Renal pelvis (tissue), 4 donors: Measurements from ENCODE around the gene TRAK1. TPM values are rescaled to one million over a fixed set of nuclear protein-coding genes. Genes with fewer than 3 reads are reported as not detected.
A peak's percentile ranks its signal among the peaks of the same experiment; 100 is the strongest.

Experiments
- DNase-seq: peaks from one replicate; pipeline ENCODE4 v3.0.0-alpha.2; 2013
- polyA plus RNA-seq, 3 donors: library from polyadenylated mRNA; unstranded; fragments of 120-200 nt; gene quantifications; one replicate each; pipeline ENCODE4 v1.2.1, GENCODE V29; 2013; ENCODE audit not compliant: insufficient read length in 3 of 3

The TRAK1 gene
- polyA plus RNA-seq, 3 donors: 41.5 to 51.4 (median 51.4) TPM

DNA sequence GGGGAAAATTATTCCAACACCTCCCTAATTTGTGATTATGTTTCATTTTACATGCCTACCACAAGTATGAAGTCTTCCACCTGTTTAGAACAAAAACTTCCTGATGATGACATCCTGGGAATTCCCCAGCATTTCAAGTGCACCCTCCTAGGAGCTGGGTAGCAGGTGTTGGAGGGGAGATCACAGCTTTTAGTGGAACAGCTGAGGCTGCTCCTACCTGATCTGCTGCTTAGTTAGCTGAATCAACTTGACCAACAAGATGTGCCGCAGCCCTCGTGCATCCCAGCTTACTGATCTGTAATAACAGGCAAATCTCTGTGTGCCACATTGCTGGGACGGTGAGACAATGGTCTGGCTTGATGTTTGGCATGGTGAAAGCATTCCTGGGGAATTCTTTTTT lies 29.7 kb downstream of the TRAK1 start:
- no peak for DNase-seq

DNA sequence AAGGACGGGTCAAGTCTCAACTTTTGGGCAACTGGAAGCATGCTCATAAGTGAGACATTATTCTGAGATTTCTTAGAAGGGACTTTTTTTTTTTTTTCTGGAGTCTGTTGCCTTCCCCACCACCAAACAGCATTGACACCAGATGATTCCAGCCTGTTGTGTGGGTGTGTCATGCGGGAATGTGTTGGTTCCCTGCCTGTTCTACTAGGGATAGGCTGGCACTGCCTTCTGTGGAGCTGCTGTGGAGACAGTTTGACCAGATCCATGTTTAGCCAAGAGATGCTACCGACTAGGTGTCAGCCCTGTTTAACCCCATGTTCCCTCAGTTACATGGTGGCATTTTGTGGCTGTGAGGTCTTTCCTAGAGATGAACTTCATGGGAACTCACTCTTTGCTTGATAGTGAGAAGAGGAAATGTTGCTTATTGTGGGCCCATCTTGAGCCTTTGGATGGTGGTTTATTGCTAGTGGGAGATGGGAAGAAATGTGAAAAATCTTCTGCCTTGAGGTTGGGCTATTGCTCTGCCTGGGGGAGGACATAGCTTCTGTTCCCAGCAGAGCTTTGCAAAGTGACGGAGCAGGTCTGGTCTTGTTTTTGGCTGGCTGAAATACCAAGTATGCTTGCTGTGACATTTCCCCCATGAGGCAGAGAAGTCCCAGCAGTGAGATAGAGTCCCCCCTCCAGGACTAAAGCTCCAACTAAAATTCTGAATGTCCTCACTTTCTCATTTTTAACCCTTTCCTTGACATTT lies 31.3 kb downstream of the TRAK1 start:
- DNase-seq: no peak

DNA sequence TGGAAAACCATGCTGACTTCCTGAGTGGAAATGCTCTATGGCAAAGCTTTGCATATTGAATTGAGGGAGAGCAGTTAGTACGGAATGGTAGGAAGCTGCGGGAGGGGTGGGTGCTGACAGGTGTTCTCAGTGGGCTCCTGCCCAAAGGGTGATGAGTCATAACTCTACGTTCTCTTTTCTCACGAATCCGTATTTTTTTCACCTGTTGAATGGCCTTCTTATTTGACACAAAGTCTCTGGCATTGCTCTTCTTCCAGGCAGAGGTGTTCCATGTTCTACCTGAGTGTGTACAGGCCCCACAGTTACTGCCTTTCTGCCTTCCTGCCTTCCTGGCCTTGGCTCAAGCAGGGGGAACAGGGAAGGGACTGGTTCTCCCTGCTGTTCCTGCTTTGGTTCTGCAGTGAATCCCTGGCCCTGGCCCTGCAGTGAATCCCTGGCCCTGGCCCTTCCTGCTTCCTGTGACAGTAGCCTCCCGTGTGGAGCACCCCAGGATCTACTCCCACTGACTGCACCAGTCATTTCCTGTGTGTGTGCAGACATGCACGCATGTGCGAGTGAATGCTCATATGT lies 31.9 kb downstream of the TRAK1 start:
- no peak for DNase-seq

DNA sequence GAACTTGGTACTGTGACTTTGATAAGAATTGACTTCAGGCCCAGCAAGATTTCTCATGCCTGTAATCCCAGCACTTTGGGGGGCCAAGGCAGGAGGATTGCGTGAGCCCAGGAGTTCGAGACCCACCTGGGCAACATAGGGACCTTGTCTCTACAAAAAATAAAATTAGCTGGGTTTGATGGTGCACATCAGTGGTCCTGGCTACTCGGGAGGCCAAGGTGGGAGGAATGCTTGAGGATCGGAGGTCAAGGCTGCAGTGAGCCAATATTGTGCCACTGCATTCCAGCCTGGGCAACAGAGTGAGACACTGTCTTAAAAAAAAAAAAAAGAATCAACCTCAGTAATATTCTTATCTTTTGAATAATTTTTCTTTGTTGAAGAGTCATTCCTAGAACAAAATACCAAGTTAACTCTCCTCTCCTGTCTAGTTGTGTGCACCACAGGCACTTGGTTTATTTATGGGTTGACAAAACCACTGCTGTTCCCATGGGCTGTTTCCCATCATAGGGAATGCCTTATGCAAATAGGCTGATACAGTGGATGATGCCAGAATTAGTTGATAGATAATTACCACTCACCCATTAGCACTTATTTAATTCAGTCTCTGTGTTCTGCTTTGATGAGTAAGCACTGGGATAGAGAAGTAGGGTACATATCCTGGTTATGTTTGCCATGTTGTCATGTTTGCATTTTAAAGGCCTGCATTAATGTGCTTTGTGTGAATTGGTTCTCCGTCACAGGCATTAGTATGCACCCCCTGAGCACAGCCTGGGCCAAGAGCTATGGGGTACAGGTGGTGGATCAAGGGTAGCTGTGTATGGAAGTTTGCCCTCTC lies 32.9 kb downstream of the TRAK1 start:
- no peak for DNase-seq

DNA sequence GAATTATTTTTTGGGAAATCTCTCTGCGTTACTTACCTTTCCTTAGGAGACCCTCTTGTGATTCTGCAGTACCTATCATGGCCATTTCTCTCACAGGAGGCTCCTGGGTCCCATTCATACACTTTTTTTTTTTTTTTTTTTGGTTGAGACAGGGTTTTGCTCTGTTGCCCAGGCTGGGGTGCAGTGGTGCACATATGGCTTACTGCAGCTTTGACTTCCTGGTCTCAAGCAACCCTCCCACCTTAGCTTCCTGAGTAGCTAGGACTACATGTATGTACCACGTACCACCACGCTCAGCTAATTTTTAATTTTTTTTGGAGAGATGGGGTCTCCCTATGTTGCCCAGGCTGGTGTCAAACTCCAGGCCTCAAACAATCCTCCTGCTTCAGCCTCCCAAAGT lies 36.1 kb downstream of the TRAK1 start:
- DNase-seq: no peak

DNA sequence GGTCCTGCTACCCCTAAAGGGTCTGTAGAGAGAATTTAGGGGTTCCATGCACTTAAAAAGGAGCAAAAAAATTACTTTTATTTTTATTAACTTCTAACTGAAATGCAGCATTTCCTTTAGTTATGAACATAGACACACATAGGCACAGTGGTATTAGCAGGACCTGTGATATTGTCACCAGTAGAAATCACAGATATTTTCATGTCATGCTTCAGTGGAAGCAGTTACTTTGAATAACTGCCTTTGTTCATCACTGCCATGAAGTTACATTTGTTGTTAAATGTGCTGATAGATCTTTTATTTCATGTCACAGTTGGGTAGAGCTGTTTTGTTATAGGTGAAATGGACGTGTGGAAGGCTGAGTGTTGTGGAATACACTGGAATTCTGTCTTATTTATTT lies 37.4 kb downstream of the TRAK1 start:
- no peak for DNase-seq

DNA sequence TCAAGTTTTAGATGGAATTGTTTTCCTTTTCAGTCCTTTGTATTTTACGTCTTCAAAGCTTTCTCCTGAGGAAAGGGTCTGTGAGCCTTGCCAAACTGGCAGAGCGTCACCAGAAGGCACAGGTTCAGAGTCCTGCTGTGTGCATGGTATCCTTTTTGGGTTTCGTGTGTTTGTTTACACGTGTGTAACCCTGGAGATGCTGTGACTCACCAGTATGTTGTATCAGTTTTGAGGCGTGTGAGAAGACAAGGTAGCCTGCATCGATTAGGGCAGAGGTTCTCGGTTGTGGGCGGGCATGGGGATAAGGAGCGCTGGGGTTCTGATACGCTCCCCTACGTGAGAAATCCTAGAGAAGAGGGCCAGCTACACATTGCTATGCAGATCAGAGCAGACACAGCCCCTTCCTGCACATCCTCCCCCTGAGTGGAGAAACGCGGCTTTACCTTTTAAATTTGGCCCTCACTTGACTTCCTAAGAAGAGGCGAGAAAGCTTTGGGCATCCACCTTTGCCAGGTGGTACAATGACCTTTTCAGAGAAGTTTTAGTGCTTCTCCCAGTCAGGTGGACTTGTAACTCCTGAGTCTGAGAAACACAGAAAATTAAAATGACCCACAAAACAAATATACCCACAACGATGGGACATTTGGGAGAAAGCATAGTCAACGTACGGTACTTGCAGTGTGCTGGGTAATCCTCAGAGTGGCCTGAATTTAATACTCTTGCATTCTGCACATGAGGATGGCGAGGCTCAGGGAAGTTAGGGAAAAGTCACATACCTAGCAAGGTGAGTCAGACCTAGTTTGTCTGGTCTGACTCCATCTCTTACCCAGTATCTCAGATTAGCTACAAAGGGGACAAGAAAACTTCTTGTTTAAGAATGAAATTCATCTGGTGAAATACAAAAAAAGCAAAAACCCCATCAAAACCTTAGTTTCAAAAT lies 38.1 kb downstream of the TRAK1 start:
- DNase-seq: no peak

DNA sequence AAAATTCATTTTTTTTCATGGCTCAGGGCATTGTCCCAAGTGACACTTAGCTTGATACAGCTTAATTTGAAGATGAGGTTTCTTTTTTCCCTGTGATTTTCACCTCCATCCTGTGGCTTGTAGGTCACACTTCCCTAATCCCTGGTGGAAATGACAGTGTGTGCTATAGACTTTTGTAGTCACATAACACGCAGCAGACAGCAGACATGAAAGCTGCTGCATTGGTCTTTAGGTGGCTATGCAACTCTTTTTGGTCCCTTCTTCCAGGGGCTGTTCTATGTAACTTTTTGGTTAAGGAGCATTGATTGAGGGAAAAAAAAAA lies 38.8 kb downstream of the TRAK1 start:
- no peak for DNase-seq

DNA sequence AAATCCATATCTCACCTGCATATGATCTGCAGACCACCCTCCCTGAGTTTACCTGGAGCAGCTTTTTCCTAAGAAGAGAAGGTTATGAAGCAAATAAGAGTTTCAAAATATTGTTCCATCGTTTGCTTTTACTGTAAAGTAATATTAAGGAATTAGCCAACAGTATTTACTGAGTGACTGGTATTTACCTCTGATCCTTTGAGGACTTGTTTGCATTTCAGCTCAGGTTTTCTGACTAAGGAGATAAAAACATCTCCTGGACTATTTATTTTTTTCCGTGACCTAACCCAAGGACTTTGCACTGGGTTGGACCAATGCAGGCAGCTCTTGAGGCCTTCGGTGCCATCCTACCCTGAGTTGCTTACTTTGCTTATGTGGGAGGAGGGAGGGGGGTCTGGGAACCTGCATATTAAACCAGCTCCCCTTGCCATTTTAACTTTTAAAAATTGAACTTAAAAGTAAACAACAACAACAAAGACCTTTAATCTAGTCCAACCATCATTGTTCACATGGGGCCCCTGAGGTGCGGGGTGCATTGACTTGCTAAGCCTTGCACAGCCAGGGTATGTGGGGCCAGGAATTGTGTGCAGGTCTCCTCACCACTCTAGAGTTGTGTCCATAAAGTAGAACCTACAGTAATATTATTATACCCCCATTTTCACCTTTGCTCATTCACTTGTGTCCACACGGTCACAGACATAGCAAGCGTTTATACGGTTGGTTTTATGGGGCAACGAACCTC lies 39.3 kb downstream of the TRAK1 start:
- DNase-seq: no peak

DNA sequence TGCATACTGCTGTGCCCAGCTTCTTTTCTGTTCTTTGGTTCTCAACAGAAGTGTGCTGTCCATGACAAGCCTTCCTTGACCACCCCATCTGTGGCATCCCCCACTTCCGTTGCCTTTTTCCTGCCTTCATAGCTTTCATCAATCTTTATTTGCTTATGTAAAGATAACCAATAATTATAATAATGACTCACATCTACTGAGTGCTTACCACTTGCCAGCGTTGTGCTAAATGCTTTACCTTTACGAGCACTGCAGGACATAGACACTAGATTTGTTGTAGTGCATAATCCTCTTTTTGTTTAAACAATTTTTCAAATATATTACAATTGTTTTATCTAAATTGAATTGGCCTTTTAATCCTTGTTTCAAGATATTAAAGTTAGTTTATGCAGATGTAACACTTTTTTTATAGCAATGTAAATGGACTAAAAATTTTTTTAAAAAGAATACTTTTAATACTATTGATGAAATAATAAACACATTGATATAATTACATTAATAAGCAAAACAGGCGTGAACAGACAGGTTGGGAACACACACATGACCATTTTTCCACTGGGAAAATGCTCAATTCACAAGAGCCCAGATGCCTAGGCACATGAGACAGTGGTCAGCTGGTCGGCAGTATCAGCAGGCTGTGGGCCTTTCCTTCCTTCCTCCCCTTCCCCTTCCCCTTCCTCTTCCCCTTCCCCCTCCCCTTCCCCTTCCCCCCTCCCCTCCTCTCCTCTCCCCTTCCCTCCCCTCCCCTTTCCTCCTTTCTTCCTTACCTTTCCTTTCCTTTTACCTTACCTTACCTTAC lies 42.5 kb downstream of the TRAK1 start:
- DNase-seq: no peak

DNA sequence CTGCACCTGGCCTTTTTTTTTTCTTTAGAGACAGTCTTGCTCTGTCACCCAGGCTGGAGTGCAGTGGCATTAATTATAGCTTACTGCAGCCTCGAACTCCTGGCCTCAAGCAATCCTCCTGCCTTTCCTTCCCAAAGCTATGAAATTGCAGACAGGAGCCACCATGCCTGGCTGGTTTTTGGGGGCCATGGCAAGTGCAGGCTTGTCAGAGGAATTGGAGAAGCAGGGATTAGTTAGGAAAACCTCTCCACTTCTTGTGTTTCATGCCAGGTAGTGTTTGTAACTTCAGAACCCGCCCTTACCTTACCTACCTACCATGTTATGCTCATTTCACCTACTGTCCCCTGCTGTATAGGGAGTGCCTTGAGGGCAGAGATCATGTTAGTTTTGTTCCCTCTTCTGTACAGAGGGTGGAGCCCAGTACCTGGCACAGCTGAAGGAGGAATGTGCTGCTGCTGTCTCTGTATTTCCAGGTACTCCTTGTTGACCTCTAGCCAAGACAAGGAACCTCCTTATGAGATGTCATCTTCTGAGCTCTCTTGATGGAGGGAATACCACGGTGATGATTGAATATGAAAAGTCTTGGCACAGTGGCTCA lies 43.8 kb downstream of the TRAK1 start:
- DNase-seq: no peak

DNA sequence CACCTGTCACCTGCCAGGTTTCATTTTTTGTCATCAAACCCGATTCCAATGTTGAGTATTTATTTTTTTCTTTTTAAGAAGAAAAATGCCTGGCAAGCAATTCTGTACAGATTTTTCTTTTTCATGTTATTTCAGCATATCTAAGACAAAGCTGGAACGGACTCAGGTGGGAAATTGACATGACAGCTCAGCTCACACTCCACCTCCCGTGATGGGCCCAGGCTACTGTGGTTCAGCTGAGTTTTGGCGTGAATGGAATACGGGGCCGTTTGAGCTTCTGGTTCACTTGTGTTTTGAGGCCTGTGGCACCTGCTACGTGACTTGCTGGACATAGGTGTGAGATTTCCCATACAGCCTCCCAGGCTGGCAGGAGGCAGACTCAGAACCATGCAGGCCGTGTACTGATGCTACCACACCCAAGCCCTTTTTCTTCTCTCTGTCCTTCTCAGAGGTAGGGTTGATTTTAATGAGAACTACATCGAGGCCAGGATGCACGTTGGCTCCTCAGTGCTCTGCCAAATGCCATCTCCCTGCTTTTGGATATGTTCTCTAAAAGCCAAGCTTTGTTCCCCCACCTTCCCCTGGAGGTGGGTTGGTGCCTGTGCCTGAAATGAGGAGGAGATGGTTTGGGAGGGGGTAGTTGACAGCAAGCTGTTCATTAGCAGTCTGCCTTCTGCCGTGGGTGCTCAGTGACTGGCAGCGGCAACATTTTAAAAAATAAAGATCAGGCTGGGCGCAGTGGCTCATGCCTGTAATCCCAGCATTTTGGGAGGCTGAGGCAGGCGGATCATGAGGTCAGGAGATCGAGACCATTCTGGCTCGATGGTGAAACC lies 48.7 kb downstream of the TRAK1 start:
- DNase-seq: no peak

DNA sequence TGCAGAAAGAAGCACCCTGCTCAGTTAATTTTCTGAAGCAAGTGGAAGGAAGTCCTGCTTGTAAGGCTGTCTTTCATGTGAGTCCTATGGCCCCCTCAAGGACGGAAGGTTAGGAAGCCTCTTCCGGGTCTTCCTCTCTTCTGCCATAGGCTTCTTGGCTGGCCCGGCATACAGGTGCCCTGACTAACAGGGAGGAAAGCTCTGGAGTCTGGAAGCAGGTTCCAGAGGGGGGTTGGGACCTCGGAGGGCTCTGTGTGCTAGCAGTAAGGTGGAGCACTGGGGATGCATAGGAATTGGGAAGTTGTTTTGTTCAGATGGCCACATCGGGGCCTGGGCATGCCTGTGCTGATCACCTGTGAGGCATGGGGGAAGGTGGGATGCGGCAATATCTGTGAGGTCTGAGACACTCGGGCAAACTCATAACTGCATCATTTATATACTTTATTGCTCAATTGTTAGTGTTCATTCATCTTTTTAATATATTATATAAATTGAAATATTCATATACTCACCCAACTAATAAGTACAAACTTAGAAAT lies 49.6 kb downstream of the TRAK1 start:
- no peak for DNase-seq

DNA sequence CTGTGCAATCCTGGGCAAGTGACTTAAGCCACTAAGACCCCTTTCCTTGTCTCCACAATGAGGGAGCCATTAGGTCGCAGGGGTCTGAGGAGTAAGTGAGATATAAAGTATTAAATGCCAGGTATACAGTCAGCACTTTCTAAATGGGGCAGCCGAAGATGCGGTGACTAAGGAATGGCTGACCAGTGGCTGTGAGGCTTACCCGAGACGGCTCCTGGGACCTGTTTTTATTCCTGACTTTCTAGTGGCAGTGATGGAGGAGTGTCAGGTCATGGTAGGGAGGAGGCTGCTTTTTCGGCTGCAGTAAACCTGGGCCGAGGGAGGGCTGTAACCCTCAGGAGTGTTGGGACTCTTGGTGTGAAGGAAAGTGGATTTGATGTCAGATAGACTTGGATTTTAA lies 52.3 kb downstream of the TRAK1 start:
- DNase-seq: no peak

DNA sequence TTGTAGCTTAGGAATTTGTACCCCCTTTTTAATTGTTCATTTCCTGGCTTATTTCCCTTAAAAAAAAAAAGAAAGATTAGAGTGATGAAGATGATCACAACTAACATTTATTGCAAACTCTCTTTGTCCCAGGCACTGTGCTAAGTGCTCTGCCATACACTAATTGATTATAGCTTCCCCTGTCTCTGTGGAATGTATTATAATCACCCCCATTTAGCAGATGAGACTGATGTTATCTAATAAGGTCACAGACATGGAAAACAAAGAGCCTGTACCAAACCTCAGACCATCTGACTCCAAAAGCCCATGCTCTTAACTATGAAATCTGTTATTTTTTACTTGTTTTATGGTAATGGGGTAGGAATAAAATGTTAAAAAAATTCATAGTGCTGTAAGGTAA lies 53.1 kb downstream of the TRAK1 start:
- DNase-seq: no peak

DNA sequence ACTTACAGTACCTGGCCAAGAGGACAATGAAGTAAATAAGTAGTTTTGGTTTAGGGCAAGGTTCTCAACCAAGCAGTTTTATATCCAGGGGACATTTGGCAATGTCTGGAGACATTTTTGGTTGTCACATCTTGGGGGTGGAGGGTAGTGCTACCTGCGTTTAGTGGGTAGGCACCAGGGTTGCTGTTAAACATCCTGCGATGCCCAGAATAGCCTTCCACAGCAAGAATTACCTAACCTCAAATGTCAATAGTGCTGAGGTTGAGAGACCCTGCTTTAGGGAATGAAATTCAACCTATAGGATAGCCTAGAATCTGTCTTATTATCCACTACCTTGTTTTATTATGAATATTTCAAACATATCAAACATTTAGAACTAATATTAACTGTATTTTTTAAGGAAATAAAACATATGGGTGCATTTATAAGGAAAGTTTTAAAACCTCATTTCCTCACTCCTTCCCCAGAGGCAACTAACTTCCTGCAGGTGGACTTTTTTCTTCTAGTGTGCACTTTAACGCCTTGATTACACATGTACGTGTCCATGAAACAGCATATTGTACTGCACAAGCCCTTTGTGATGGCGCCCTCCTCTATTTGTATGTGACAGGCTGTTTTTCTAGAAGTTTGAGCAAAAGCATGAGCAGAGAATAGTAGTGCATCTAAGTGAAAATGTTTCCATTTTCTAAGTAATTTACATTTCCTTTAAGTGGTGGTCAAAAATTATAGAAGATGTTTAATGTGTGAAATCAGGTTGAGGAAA lies 57.1 kb downstream of the TRAK1 start:
- no peak for DNase-seq

DNA sequence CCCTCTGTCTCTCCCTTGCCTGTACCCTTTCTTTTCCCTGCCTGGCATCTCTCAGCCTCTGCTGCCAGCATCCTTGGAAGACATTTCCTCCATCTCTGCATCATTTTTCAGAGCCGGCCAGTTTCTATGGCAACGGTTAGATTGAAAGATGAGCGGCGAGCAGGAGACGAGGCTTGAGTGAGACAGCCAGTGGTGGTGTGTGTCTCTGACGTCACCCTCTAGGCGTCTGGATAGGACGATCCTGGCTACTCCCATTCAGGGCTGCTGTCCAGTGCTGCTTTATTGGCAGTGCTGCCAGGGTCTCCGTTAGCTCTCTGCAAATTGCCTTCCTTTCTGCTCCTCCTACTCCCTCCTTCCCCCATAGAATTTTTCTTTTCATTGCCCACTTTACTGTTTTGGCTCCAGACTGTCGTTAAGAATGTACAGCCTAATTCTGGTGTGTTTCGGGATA lies 57.9 kb downstream of the TRAK1 start:
- DNase-seq: peak; percentile 86

DNA sequence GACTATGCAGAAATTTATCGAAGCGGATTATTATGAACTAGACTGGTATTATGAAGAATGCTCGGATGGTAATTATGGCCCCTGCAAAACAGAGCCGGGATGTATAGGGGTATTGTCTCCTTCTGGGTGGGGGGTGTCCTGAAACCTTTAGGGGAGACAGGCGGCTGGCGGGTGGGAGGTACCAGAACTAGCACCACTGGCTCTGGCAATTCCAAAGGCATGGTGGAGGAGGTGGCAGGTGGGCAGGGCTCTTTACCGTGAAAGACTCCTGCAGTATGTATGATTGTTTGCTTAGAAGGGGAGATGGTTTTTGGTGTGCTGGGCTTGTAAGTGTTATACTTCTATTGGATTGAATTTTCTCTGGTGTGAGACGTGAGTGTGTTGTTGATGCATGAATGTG lies 58.4 kb downstream of the TRAK1 start:
- DNase-seq: no peak
